ENCODE results near the gene TIGD3.

TIGD3 gene

DNA sequence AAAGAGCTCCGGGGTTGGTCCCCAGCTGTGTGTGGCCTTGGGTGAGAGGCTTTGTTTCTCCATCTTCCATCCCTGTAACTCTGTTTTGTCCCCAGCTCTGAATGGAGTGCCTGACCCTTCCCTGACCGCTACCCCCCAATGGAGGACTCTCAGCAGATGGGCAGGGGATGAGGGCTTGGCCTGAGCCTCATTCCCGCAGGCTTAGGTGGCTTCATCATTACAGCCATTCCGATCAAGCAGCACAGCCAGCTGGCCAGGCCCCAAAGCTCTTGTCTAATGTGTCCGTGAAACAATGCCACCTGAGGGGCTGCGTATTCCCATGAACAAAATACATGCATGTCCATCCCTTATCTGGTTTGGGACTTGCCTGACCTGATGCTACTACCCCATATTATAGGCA is 43.8 kb upstream of the TIGD3 start:
- H3K27ac ChIP-seq: no peak overlapping the region; the same call in 1 of the 2 replicates
- TF ChIP-seq, protein P1, sequence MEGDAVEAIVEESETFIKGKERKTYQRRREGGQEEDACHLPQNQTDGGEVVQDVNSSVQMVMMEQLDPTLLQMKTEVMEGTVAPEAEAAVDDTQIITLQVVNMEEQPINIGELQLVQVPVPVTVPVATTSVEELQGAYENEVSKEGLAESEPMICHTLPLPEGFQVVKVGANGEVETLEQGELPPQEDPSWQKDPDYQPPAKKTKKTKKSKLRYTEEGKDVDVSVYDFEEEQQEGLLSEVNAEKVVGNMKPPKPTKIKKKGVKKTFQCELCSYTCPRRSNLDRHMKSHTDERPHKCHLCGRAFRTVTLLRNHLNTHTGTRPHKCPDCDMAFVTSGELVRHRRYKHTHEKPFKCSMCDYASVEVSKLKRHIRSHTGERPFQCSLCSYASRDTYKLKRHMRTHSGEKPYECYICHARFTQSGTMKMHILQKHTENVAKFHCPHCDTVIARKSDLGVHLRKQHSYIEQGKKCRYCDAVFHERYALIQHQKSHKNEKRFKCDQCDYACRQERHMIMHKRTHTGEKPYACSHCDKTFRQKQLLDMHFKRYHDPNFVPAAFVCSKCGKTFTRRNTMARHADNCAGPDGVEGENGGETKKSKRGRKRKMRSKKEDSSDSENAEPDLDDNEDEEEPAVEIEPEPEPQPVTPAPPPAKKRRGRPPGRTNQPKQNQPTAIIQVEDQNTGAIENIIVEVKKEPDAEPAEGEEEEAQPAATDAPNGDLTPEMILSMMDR (conservative IDR thresholded peaks at IDR 0.05): no peak

DNA sequence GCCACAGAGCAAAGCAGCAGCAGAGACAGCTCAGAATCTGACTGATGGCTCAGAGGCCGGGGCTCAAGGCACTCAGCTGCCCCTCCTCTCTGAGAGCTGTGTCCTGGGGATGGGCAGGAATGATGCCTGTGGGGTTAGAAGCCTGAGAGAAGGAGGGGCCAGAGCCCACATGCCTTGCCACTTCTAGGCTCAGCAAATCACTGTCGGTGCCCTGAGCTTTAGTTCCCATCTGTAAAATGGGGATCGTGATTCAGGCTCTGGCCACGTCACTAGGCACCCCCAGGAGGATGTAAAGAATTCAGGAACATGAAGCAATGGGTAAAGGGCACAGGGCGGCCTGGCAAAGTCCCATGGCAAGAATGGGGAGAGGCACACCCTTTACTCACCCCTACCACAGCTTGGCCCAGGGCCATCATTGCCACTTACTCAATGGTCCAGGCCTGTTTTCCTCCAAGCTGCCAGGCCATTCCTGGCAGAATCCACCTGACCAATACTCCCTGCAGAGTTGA is 43.3 kb upstream of the TIGD3 start:
- H3K27ac ChIP-seq: no peak overlapping the region; the same call in 1 of the 2 replicates
- TF ChIP-seq, protein P1 (conservative IDR thresholded peaks at IDR 0.05): no peak

DNA sequence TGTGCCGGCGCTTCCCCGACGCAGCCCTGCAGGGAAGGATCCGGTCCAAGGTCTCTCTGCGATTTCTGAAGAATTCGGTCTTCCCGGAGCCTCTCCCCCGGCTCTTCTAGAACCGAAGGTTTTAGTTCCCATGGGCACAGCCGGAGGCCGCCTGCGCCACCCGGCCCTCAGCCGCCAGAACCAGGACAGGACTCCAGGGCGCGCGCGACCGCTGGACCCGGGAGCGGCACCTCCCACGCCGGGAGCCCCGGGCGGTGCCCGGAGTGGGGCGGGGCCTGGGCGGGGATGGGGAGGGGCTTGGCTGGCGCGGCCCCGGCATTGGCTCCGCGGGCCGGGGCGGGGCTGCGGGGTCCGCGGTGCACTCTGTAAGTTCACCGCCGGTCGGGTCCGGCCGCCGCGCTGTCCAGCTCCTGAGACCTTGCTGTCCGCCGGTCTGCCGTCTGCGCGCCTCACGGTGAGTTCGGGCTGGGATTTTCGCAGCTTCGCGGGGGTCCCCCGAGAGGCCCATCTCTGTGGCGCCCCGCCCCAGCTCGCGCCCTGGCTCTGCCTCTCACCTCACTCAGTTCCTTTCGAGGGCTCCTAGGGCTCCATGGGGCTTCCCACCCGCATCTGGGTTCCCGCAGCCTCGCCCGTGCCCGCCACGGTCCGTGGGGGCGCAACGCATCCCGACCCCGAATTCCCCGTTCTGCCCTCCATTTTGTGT is 39.9 kb upstream of the TIGD3 start, which contains the start of gene CDC42EP2:
CDC42EP2 (plus strand) TSS at position 366 of the 703 bp plus-strand sequence. CDS start 6,033 bp downstream, outside the sequence.
- TF ChIP-seq, protein P1 (conservative IDR thresholded peaks at IDR 0.05): no peak
- H3K27ac ChIP-seq: peak within 1 kb of the TSS; percentile 98

DNA sequence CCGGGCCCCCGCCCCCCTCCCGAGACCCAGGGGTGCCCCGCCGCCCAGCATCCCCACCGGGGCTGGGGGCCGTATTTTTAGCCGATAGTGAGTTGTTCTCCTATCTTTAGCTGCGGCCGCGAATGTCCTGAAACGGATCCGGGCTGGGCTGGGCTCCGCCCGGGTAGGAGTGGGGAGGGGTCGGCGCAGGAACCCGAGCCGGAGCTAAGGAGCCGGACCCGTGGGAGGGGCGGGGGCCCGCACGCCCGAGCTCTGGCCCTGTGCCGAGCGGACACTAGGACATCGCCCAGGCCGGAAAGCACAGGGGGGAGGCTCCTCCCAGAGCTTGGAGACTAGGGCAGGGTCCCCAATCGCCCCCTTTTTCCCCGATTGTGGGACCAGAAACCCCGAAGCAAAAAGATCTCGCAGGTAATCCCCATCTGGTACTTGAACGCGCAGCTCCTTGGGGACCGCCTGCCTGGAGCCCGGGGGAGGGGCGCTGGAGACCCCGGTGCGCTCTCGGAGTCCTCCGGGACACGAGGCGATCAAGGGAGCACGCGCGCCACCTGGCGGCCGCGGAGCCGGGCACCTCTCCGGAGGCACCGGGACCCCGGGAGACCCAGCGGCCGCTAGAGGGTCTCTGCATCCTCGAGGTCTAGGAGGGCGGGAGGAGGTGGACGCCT is 39.2 kb upstream of the TIGD3 start:
- H3K27ac ChIP-seq: peak overlapping the region; percentile 98
- TF ChIP-seq, protein P1 (conservative IDR thresholded peaks at IDR 0.05): peak; percentile 100

DNA sequence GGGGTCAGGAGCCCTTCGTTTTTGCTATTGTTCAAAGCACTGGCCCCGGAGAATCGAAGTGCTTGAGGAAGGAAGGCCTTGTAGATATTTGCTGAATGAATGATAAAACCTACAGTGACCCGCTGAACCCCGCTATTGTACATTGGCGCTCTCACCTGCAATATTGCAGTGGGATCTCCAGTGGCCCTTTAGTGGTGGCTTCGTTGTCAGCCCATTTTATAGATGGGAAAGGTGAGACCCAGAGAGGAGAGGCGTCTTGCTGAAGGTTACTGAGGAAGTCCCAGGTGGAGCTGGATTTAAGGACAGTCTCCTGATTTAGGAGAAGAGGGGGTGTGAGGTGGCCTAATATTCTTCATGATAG is 38.7 kb upstream of the TIGD3 start:
- TF ChIP-seq, protein P1 (conservative IDR thresholded peaks at IDR 0.05): no peak; the same call in 1 of the 2 replicates
- H3K27ac ChIP-seq: peak overlapping the region; percentile 98

DNA sequence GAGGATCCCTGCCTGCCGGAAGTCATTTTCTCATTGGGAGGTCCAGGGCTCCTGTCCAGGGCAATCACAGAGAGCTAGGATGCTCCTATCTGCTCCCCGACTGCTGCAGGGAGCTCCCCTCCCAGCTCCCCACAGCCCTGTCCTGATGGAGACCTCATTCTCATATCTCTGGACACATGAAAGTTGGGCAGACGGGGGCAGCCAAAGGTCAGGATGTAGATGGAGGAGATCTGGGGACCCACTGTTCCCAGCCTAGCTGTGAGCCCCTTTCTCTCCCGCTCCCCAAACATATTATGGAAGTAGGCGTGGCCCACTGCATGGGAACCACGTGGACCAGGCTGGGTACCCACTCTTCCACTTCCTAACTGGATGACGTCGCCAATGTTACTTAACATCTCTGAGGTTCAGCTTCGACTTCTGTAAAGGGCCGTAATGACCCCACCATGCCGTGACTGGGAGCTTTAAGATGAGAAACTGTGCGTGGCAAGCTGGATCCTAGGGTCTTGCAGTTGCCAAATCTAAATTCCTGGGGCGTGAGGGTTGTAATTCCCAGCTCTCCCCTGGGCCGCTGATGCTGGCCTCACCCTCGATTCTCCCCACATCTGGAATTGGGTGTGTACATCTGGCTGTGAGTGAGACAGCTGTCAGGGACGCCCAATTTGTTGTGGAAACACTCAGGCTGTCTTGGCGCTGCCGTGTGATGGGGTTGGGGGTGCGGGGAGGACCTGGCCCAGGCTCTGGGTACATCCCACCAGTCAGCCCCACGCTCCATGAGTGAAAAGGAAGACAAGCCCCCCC is 38.1 kb upstream of the TIGD3 start:
- TF ChIP-seq, protein P1 (conservative IDR thresholded peaks at IDR 0.05): no peak
- H3K27ac ChIP-seq: peak overlapping the region; percentile 98
